CD4-positive, alpha-beta T cell treated with Interleukin-17A for 4 hours (primary cell): ENCODE data around the gene SLC5A12.

Source experiments
- DNase-seq: peaks from one replicate; pipeline ENCODE4 v3.0.0-alpha.2; 2020; ENCODE audit warnings: mixed read lengths

SLC5A12 gene

GRCh38 chr11:26721948-26722475, at the start of gene SLC5A12:
SLC5A12 (minus strand) TSS chr11:26722060; CDS start chr11:26721714, 346 bp downstream.
- no peak for DNase-seq

- no peak for DNase-seq
Observed at GRCh38 chr11:26769027-26769426, 47.2 kb upstream of the SLC5A12 start.

- DNase-seq = no peak
Observed at GRCh38 chr11:26767060-26767459, 45.2 kb upstream of the SLC5A12 start.

DNA sequence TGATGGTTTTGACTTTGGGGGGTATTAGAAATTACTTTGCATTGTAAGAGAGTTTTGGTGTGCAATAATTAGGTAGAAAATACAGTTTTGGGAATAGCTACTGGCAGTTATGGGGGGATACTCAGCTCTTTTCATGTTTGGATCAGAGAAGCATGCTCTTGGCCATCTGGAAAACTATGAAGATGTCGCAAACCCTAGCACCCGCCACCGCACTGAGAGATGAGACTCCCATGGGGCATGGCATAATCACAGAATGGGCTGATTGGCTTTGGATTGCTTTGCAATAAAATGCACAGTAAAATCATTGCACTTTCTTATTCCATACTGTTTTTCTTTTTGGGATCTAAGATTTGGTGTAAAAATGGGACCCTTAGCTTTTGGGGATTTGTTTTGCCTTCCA, 43.5 kb upstream of the SLC5A12 start:
- no peak for DNase-seq

GRCh38 chr11:26764825-26765224, 43.0 kb upstream of the SLC5A12 start:
- no peak for DNase-seq

- no peak for DNase-seq
Observed at GRCh38 chr11:26764315-26764714, 42.5 kb upstream of the SLC5A12 start.

- no peak for DNase-seq
Observed at GRCh38 chr11:26762089-26762488, 40.2 kb upstream of the SLC5A12 start.

- DNase-seq = no peak
Observed at GRCh38 chr11:26761361-26761809, 39.5 kb upstream of the SLC5A12 start.

DNA sequence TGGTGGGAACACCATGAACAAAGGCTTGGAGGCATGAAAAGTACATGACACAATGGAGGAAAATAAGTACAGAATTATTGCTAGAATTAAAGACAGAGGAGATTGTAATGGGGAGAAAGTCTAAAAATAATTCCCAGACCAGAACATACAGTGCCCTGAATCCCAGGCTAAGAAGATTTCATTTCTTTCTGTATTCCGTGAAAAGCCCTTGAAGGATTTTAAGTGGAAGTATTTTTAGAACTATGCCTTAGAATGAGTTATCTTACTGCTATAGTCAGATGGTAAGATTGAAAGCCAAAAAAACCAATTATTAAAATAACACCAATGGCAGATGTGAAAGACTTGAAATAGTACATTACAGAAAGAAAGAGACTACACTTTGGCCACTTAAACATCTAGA, 36.1 kb upstream of the SLC5A12 start:
- DNase-seq = no peak

DNA sequence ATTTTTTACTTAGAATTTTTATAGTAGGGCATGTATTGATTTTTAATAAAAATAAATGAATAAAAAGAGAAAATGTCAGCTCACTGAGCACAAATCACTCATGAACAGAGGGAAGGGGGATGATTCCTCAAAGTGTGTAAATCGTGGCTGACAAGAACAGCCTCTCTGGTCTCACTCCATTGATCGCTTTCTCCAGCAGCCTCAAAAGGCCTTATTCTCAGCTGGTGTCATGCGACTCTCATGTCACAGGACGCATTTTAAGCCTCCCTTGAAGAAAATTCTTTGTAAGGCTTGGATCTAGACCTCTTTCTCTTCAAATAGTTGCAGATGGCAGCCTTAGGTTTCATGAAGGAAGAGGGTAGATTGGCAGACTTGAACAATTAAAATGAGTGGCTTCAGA, 33.9 kb upstream of the SLC5A12 start:
- no peak for DNase-seq

DNA sequence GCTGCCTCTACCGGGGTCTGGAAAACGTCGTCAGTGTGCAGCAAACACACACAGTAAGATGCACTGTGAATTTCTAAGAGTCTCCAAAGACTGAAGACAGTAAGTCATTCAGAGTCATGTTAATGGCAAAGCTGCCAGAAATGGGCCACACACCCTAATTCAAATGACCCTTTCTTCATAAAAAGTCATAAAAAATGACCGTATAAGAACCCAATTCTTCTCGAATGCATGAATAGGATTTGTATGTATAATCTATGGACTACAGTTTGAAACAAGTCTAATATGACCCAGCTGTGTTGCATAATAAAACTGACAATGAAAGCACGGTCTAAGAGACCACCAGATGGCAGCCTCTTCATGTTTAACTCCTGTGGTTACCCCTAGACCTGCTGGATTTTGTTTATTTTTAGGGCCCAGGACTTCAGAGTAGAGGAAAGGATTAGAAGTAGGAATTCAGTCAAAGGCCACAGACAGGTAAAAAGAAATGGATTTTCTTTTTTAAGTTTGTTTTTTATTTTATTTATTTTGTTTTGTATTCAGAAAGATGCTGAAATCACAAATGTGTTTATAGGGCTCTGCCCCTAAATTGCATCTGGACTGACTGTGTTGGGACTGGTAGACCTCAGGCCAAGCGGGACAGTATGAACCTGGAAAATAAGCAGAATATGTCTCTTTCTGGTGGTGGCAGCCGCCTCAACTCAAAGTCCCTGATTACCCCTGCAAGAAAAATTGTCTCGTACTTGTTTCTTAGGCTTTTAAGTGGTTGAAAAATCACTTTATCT, 32.1 kb upstream of the SLC5A12 start:
- DNase-seq = no peak

- DNase-seq = no peak
Observed at GRCh38 chr11:26749927-26750326, 28.1 kb upstream of the SLC5A12 start.

- DNase-seq = no peak
Observed at GRCh38 chr11:26743622-26744021, 21.8 kb upstream of the SLC5A12 start.

DNA sequence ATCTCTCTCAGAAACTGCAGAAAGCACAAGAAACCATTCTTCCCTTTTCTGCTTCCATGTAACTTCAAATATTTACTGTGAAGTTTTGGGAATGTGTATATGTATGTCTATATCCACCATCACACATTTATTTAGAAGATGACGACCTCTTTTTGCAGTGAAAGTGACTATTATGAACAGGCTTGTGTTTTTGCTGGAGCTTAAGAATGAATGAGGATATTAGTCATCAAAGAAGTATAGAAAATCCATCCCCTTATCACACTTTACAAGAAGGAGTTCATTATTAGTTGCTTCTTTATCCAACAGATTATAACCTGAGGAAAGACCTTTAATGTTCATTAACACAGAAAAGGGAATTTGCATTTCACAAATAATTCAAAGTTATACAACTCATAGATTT, 21.1 kb upstream of the SLC5A12 start:
- DNase-seq = no peak

GRCh38 chr11:26741036-26741435, 19.2 kb upstream of the SLC5A12 start:
- DNase-seq = no peak

DNA sequence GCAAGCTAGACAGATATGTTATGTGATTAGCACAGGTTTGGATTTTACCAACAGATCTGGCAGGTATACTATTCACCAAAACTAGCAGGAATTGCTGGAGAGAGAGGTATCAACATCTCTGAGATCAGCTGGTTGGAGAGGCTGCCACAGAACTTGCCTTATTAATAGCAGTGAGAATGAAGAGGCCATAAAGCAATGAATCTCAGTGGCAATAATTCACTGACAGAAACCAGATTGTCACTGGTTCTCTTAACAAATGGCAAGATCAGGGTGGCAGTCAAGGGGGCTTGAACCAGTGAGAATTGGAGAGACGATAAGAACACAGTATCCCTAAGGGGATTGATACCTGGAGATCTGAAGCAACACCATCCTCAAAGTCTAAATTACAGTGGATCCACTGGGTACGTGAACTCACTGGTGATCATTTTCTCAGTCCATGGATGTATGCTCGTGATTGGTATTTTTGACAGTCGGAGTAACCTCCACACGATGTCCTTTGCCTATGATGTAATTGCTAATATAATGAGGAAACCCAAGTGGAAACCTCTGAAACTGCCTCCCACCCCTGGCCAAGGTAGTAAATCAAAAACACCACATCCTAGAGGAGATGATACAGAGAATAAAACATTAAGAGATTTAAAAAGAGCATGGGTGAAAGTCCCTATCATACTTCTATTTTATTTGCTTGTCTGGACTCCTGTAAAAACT, 17.7 kb upstream of the SLC5A12 start:
- DNase-seq = no peak

GRCh38 chr11:26734691-26735090, 12.8 kb upstream of the SLC5A12 start:
- no peak for DNase-seq

DNA sequence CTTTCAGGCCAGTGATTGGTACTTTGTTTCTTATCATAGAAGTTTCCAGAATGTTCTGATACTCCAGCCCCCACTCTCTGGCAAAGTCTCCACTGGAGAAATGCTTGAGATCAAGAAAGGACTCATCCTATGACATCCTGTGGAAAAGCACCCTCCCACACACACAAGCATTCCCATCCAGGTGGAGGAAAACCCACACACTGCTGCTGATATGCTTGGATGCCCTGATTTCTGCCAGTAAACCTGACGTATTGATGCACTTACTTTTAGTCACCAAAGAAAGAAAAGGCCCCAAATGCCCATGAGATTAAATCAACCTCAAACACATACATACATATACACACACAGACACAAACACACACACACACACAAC, 9.2 kb upstream of the SLC5A12 start:
- no peak for DNase-seq

GRCh38 chr11:26730414-26731083, 8.7 kb upstream of the SLC5A12 start:
- DNase-seq = no peak

DNA sequence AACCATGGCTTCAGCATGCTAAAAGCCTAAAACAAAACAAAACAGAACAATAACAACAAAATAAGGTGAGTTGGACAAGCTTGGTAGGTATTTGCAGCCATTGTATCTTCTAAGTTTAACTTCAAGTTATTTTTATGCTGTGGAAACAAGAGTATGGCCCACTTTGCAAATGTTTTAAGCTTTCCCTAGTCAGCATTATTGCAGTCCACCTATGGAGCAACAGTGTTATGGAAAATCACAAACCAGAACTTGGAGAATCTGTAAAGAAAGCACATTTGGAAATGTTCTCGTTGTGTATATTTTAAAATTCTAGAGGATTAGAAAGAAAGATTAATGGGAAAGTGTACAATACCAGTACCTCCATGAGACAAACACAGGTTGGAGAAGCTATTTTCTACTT, 7.4 kb upstream of the SLC5A12 start:
- no peak for DNase-seq

- DNase-seq = no peak
Observed at GRCh38 chr11:26726960-26727359, 5.1 kb upstream of the SLC5A12 start.

- DNase-seq = no peak
Observed at GRCh38 chr11:26719998-26720397, 1.9 kb downstream of the SLC5A12 start.

GRCh38 chr11:26719289-26719973, 2.4 kb downstream of the SLC5A12 start:
- no peak for DNase-seq
